Activated T-helper 9 cell treated with anti-CD3 and anti-CD28 coated beads, Interleukin-2, amount 50 U/mL, for 16 hours (primary cell): ENCODE measurements around the gene TBX1.

Experiments used
- DNase-seq: peaks from one replicate; pipeline ENCODE4 v3.0.0-alpha.2; 2020; ENCODE audit warnings: low read depth

TBX1 gene

DNA sequence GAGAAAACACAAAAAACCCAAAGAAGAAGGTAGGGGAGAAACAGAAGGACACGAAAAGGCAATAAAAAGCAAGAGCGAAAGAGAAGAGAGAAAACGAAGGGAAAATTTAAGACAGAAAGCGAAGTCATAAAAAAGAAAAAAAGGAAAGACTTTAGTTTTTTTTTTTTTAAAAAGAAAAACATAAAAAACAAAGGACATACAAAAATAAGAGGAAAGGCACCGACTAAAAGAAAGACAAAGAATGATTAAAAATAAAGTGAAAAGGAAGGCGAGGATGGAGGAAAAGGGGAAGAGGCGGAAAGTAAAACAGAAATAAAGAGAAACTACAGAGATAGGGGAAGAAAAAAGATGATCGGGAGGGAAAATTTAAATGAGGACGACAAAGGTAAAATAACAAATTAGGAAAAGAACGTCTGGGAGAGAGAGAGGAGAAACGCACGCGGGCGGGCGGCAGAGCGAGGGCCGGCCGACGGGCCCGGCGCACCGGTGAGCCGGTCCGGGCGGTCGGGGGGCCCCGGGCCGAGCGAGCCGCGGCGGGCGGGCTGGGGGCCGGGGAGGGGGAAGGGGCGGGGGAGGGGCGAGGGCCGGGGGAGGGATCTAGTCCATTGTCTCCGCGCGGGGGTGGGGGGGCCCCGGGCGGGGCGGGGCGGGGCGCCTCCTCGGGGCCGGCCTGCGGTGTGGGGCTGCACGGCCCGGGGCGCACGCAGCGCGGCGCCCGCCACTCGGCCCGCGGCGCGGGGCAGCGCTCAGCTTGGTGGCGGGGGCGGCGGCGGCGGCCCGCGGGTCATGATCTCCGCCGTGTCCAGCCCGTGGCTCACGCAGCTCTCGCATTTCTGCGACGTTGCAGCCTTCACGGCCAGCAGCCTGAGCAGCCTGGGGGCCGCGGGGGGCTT, at the start of gene TBX1:
TBX1 (plus strand) TSS at position 721 of the 893 bp plus-strand sequence; CDS start at position 787, 66 bp downstream.
- no peak for DNase-seq

DNA sequence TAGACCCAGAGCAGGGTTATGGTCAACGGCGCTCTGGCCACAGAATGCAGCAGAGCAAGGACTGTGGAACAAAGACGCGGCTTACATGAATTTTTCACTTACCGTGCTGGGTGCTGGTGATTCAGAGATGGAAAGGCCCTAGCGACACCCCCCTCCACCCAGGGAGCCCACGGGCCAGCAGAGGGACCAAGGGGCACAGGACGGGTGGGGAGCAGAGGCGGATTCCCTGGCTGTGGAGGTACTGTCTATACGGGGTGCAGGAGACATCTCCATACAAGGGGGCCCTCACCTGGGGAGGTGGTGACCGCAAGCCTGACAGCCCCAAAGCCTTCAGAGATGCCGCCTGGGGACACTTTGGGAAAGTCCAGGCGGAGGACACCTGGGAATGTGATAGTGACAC, 47.3 kb upstream of the TBX1 start:
- no peak for DNase-seq

DNA sequence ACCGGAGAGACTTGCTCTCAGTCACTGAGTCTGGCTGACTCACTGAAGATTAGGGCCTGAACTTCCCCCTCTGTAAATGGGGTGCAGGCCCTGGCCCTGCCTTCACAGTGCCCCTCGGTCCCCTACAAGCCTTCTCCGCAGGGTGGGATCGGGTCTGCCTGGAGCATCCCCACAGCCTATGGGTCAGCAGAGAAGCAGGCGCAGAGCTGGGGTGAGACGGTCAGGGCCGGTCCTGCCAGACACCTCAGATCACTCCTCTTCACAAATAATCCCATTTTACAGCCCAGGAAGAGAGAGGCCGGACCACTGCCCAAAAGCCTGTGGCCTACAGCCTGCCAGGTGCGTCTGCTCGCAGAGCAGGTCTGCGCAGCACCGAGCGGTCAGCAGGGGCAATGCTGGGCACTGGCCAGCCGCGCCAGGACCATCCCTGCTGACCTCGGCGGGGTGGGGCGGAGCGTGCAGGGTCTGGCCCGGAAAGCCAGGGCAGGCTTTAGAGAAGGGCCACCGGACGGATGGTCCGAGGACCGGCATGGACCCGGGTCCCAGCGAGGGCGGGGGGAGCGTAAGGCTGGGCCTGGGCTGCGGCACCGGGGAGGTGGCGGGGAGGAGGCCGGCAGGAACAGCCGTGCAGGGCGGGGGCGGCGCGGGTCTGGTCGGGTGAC, 46.8 kb upstream of the TBX1 start:
- no peak for DNase-seq

DNA sequence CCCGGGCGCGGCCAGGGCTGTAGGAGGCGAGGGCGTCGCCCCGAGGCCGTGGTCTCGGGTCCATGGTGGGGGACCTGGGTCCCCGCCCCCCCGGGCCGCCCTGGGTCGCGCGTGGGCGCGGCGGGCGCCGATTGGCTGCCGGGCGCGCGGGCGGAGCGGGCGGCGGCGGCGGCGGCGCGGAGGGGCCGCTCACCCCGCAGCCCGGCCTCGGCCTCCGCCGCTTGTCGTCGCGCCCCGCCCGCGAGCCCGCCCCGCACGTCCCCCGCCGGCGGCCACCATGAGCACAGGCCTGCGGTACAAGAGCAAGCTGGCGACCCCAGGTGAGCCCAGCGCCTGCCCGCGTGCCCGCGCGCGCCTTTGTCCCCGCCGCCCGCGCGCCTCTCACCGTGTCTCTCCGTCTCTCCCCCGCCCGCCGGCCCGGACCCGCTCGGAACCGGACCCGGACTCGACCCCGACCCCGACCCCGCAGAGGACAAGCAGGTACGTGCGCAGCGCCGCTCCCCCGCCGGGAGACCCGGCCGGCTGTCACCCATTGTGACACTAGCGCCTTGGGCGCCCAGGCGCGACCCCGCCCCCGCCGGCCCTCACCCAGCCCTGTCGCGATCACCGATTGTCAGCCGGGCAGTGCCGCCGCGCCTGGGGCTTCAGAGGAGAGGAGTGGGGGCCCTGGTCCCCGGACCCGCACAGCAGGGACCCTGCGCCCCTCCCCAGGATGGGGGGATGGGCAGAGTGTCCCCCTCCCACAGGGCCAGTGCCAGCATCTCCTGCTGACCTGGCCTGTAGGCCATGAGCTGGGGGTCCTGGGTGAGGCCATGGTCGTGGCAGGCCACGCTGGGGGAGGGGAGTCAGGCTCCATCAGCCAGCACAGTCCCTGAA, 46.0 kb upstream of the TBX1 start, which contains the start of gene SEPTIN5:
SEPTIN5 (plus strand) TSS at position 192 of the 876 bp plus-strand sequence; CDS start at position 278, 86 bp downstream.
- DNase-seq = no peak

DNA sequence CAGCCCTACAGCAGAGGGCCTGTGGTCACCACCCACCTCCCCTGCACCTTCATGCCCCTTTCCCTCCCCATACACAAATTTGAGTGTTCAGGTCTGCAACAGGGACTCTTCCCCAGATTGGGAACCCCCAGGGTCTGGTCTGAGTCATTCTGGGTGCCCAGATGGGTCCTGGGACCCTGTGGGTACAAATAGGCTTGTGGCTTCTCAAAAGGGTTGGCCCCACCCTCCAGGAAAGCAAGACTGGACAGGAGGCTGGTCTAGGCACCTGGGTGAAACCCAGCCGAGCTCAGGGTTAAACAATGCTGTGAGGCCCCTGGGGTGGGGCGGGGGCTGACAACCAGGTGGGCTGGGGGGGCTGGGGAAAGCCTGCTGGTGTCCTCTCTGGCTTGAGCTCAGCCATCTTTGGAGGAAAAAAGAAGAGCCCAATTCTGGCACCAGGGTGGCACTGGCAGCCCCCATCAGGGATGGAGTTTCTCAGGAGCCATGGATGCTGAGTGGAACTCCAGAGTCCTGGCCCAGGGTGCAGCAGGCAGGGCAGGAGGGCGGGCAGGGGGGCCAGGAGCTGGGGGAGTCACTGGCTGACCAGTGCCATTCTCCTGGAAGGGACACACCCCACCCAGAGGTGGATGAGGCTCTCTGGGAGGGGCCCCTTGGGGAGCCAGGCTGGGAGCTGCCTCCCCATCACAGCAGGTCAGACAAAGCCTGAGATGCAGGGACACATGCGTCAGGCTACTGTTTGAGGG, 45.2 kb upstream of the TBX1 start:
- DNase-seq = no peak

DNA sequence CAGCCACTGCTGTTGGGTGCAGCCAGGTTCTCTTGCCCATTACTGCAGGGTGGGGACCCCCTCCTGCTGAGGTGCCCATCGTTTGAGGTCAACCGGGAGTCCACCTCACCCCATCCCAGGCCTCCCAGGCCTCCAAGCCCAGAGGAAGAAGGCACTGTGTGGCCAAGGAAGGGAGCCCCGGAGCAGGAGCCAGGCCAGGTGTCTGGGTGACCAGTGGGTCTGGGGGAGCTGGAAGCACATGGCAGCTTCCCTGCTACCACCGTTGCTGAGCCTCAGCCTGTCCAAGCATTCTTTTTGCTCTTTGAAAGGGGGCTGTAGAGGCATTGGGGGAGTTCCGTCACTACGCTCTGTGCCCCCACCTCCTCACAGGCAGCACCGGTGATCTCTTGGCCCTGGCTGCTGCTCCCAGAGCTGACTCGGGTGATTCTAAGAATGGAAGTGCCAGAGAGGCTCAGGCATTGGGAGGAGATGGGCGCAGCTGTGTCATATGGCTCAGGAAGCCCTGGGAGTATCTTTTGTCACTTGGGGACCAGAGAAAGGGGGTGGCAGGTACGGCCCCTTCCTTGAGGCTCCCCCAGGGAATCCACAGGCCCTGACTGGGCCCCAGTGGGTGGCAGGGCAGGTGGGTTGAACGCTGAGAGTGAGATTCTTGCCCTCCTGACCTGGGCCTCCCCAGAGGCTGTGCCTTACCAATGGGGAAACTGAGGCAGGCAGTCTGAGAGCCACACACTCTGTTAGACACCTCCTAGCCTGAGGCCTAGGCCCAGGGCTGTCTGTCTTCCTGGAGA, 44.3 kb upstream of the TBX1 start:
- no peak for DNase-seq

DNA sequence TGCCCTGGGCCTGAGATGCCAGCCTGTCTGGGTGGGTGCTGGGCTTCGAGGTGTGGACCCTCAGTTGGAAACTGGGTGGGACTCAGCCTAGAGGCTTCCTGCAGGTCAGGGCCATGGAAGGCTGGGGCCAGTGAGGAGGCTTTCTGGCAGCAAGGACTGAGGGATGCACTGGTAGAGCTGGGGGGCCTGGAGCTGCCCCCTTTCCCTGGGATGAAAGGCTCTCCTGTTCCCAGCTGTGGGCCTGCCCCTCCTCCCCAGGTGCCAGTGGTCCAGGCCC, 43.8 kb upstream of the TBX1 start:
- DNase-seq = no peak

DNA sequence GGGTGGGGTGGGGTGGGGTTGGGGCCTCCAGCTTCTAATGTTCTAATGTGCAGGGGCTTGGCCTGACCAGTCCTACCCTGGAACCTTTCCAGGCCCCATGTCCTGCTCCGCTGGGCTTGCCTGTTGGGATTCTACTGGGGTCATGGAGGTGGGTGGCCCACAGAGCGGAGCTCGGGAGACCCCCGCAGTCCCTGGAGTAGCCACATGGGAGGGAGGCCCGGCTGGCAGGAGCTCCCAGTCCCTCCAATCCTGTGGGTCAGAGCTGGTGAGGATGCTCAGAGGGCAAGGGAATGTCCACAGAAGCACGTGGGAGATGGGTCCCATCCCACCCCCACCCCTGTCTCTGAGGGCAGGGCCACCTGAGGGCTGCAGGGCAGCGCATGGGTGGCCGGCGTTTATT, 43.4 kb upstream of the TBX1 start:
- DNase-seq = no peak

DNA sequence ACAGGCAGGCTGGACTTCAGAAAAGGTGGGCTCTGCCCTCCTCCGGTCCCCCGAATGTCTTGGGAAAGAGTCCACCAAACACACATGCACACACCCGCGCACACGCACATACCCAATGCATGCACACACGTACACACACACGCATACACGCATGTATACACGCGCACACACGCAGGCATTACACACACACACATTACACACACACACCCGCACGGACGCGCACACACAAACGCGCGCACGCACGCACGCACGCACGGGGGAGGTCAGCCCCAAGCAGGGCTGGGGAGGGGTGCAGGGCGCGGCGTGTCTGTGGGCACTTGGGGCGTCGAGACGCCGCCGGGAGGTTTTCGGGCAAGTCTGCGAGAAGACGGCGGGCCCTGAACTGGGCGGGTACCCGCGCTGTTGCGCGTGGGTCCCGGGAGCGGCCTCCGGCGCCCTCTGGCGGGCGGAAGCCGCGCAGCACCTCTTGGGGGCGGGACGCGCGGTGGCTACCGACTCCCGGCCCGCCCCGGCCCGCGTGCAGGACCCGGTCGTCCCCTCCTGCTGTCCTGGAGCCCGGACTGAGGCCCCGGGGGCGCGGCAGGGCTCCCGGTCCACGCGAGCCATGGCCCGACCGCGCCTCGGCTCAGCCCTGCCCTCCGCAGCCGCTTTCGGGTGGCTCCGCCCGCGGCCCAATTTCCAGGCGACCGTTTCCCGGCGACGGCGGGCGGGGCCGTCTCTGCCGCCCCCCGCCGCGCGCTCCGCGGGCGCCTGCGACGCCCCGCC, 42.7 kb upstream of the TBX1 start:
- DNase-seq = peak; percentile 72

DNA sequence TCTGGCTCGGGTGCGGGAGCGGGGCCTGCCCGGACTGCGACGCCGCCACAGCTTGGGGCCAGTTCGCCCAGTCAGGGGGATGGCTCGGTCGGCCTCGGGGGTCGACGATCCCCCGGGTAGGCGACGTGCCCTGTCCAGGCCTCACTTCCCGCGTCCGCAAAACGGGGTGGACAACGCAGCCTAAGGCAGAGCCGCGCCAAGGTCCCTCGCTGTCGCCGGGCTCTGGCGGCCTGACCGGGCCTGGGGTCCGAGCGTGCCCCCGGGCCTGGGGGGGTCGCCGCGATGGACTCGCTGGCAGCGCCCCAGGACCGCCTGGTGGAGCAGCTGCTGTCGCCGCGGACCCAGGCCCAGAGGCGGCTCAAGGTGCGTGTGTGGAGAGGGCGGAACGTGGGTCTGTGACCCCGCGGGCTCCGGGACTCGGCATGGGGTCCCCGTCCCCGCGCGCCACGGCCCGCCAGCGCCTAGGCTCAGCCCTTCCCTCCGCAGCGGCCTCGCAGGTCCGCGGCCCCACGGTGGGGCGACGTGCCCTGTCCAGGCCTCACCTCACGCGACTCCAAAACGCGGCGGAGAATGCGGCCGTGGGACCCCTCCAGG, 42.0 kb upstream of the TBX1 start:
- DNase-seq = no peak

DNA sequence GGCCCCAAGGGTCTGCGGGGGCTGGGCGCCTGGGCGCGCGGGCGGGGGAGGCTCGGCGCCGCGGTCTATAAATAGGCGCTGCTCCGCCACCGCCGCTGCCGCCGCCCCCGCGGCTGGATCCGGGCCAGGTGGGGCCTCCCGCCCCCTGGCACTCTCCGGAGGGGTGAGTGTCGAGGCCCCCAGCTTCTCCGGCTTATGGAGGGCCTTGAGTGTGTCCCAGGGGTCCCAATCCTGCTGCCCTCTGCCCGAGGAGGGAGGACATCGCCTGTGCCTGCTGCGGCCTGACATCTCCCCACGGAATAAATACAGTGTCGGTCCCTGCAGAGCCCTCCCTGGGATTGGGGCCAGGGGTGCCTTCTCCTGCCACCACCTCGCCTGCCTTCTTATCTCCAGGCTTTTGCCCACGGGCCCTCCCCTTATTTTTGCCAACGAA, 41.5 kb upstream of the TBX1 start:
- no peak for DNase-seq

DNA sequence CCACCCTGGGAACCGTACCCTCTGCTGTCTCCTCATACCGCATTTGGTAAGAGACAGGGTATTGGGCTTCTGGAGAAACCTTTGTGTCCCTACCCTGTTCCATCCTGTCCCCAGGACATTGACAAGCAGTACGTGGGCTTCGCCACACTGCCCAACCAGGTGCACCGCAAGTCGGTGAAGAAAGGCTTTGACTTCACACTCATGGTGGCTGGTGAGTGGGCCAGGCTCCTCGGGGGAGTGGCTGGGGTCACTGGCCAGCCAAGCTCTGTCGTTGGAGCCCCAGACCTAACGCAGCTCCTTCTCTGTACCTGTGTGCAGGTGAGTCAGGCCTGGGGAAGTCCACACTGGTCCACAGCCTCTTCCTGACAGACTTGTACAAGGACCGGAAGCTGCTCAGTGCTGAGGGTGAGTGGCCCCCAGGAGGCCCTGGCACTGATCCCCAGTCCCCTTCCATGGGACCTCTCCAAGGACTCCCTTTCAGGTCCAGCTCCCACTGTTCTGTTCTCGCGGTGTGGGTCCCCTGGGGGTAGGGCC, 41.0 kb upstream of the TBX1 start:
- DNase-seq = no peak

DNA sequence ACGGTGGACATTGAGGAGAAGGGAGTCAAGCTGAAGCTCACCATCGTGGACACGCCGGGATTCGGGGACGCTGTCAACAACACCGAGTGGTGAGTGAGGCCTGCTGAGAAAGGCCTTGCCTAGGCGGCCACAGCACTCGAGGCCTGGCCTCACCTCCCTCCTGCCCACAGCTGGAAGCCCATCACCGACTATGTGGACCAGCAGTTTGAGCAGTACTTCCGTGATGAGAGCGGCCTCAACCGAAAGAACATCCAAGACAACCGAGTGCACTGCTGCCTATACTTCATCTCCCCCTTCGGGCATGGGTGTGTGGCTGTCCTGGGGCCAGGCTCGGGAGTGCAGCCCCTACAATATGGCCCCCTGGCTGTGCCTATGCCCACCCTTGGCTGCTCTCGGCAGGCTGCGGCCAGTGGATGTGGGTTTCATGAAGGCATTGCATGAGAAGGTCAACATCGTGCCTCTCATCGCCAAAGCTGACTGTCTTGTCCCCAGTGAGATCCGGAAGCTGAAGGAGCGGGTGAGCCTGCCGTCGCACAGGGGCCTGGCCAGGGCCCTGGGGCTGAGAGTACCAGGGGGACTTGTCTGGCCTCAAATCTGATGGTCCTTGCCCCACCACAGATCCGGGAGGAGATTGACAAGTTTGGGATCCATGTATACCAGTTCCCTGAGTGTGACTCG, 40.3 kb upstream of the TBX1 start:
- no peak for DNase-seq

DNA sequence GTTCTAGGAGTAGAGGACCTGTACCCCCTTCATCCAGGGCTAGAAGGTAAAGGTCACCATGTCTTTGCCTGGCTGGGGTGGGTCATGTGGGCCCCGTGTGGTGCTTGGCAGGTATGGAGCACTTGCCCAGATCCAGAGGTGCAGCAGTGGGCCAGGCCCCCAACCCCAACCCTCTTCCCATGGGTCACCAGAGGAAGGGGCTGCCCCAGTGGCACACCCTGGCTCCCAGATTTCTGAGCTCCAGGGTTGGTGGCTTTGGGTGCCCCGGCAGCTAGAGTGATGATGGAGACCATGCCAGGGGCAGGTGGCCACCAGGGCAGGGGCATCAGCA, 39.6 kb upstream of the TBX1 start:
- no peak for DNase-seq

DNA sequence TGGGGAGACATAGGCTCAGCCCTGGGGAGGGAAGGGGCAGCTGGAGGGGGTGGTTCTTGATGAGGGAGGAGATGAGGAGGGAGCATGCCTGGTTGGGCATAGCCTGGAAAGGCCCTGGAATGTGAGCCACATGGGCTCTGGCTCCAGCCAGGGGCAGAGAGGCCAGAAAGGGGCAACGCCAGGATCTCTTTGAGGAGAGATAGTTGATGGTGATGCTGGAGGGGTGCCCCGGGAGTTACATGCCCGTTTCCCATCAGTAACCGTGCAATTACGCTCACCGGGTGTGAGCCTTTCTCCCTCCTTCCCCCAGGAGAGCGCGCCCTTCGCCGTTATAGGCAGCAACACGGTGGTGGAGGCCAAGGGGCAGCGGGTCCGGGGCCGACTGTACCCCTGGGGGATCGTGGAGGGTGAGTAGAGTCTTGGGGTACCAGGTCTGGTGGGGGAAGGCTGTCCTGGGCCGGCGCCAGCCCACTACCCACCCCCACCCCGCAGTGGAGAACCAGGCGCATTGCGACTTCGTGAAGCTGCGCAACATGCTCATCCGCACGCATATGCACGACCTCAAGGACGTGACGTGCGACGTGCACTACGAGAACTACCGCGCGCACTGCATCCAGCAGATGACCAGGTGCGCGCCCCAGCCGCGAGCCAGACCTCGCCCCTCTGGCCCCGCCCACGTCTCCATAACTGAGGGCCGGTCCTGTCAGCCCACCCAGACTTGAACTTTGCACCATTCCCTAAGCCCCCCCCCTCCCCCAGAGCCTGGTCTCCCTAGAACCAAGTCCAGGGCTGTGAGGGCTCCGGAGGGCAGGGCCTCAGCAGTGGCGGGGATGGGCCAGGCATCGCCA, 39.0 kb upstream of the TBX1 start:
- no peak for DNase-seq

DNA sequence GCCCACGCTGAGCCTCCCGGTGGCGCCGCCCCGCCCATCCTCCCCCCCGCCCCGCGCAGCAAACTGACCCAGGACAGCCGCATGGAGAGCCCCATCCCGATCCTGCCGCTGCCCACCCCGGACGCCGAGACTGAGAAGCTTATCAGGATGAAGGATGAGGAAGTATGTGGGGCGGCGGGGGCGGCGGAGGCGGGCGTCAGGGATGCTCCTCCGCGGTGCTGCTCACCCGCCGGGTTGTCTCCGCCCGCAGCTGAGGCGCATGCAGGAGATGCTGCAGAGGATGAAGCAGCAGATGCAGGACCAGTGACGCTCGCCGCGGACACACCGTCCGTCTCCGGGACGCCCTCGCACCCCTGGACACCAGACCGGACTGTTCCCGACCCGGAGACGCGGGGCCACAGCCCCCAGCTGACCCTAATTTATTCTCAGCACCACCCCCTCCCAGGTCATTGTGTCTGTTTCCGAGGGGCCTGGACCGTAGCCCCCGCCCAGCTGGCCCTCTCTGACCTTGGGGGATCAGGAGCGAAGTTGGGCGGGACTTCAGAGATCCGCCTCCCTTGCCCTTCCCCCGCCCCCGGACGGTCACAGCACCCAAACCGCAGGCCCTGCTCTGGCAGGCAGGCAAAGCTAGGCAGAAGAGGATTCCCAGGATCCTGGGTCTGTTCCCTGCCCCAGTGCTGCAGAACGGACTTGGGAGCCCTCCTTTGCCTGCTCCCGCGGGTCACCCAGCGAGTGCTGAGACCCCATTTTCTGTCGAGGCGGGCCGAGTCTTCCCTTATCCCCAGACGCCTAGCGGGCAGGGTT, 38.2 kb upstream of the TBX1 start:
- no peak for DNase-seq

DNA sequence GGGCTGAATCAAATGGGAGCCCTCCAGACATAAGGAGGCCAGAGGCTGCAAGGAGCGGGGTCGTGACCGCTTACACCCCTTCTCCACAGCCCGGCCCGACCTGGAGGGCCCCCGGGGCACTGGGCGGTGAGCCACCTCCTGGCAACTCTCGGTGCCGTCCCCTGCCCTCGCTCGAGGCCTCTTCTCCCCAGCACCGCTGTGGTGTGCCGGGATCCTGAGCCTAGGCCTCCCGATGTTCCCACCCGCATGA, 37.7 kb upstream of the TBX1 start:
- DNase-seq = no peak
